Stomach (tissue), 4 donors: ENCODE data around the gene LSAMP.

ENCODE experiments used
- POLR2A ChIP-seq, 4 donors: fragments of 450-650 bp; IDR thresholded peaks; one replicate each; pipeline ENCODE4 v1.6.1; 2016; ENCODE audit warnings: antibody characterized with exemption in 4 of 4, control low read depth in 2 of 4, mild to moderate bottlenecking in 1 of 4, moderate library complexity in 1 of 4
- TF ChIP-seq, protein P1 (sequence below), 7 experiments: fragments of 450-650 bp in 4 of 7; fragments of 200-600 bp in 3 of 7; sonication (generic) in 3 of 7; IDR thresholded peaks; one replicate each; pipeline ENCODE4 v1.5.1; 2016 to 2019; ENCODE audit warnings: antibody characterized with exemption in 7 of 7, control low read depth in 2 of 7, mild to moderate bottlenecking in 1 of 7

DNA sequence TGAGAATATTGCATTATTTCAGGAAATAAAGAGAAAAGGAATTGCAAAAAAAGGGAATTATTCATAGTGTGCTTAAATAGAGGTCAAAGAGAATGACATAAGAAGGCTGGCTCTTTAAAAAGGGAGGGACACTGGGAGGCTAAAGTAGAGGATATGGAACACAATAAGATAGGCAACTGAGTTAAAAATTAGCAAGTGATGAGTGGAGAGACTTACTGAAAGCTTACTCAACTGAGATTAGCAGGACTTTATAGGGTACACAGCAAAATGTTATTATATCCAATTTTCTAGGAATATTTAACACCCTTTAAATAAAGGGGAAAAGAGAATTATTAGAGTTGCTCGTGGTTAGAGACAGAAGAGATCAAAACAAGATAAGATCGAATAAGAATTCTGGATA is 375.2 kb downstream of the LSAMP start:
- TF ChIP-seq, protein P1, sequence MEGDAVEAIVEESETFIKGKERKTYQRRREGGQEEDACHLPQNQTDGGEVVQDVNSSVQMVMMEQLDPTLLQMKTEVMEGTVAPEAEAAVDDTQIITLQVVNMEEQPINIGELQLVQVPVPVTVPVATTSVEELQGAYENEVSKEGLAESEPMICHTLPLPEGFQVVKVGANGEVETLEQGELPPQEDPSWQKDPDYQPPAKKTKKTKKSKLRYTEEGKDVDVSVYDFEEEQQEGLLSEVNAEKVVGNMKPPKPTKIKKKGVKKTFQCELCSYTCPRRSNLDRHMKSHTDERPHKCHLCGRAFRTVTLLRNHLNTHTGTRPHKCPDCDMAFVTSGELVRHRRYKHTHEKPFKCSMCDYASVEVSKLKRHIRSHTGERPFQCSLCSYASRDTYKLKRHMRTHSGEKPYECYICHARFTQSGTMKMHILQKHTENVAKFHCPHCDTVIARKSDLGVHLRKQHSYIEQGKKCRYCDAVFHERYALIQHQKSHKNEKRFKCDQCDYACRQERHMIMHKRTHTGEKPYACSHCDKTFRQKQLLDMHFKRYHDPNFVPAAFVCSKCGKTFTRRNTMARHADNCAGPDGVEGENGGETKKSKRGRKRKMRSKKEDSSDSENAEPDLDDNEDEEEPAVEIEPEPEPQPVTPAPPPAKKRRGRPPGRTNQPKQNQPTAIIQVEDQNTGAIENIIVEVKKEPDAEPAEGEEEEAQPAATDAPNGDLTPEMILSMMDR (IDR thresholded peaks at IDR 0.05): no peak
- no peak for TF ChIP-seq POLR2A (IDR thresholded peaks at IDR 0.05)
